ENCODE measurements around the gene SPEN.

DNA sequence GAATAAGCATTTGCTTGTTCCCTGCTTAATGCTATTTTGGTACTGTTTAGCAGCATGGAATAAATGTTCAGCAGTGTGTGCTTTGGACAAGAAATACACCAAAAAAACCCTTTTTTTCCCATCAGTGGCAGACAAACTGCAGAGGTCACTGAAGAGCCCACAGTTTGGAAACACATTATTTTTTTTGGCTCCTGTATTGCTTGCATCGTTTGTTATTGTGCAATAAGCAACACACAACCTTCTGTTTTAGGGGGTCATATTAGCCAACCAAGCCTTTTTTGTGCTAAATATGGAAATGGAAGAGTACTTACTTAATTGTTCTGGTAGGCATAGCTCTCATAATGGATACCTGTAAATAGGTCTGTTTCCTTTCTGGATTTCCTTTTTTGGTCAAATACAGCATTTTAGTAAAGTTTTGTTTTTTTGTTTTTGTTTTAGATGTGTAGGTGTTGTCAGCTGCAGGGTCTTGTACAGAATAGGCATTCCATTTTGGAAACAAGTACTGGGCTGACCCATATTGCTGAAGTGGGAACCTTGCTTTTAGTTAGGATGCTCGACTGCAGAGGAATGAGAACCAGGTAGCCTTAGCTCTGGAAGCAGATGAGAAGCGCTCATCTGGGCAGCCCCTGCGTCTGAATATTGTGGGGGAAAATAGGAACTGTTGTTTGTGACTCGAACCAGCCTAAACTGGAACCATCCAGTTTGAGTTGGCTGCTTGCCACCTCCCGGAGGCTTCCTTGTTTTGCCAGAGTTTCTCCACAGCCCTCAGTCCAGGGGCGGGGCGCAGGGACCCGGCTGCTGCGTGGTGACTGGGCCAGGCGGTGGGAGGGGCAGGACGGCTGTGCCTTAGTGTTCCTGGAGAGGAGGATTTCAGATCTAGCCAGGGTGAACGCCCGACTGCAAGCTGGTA lies 38.4 kb downstream of the SPEN start:
- TF ChIP-seq POLR2A (IDR thresholded peaks at IDR 0.05; ENCODE audit: low read length) (peak; percentile 42), GATA1 (IDR thresholded peaks at IDR 0.05; ENCODE audit: low read depth, low read length) (no peak)
